Measurements from ENCODE around the gene GPRC5C. TPM values are rescaled to one million over a fixed set of nuclear protein-coding genes. Genes with fewer than 3 reads are reported as not detected.

The GPRC5C gene
- total and polyA plus RNA-seq, 2 of the 13 experiments (the other 11 are each of a cell fraction or from before 2014, with no cell fraction given): 85.6 to 300 TPM

DNA sequence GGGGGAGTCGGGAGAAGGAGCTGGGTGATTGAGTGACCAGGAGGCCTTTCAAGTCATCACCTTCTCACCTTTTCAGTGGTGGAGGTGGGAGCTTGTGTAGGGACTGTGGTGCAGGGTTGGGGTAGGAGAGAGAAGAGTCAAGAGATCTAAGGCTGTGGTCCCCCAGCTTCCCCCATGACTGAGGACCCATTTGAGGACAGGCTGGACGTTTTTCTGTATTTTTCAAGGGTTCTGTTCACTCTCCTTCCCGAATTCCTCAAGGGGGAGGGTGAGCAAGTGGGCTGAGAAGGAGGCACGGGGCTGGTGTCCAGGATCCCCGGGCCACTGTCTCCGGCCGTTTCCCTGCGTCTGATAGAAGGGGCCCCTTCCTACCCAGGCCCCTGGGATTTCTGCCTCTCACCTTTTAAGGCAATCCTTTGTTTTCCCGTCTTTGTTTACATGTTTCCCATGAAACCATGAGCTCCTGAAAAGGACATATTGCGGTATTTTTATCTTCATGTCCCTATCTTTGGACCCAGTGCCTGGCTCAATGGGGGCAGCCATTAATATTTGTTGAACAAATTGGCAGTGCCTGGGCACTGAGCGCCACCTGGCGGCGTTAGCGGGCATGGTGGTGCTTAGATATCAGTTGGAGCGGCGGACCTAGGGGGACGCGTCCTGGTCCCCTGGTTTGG lies 25.4 kb downstream of the GPRC5C start (continued):
- TF ChIP-seq, protein P1, sequence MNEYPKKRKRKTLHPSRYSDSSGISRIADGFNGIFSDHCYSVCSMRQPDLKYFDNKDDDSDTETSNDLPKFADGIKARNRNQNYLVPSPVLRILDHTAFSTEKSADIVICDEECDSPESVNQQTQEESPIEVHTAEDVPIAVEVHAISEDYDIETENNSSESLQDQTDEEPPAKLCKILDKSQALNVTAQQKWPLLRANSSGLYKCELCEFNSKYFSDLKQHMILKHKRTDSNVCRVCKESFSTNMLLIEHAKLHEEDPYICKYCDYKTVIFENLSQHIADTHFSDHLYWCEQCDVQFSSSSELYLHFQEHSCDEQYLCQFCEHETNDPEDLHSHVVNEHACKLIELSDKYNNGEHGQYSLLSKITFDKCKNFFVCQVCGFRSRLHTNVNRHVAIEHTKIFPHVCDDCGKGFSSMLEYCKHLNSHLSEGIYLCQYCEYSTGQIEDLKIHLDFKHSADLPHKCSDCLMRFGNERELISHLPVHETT (CRISPR knock-in tag; conservative IDR thresholded peaks at IDR 0.05): no peak
- TF ChIP-seq CREM (IDR thresholded peaks at IDR 0.05): no peak
- TF ChIP-seq CREM (CRISPR knock-in tag; IDR thresholded peaks at IDR 0.05): no peak
- 0 out of 2 replicates have a peak, but pooled peaks have one; percentile 35 for TF ChIP-seq GATAD1 (CRISPR knock-in tag; IDR thresholded peaks at IDR 0.05)
- TF ChIP-seq ZMYM4 (CRISPR knock-in tag; IDR thresholded peaks at IDR 0.05): 0 out of 2 replicates have a peak, but pooled peaks have one; percentile 26
- TF ChIP-seq, protein P2, sequence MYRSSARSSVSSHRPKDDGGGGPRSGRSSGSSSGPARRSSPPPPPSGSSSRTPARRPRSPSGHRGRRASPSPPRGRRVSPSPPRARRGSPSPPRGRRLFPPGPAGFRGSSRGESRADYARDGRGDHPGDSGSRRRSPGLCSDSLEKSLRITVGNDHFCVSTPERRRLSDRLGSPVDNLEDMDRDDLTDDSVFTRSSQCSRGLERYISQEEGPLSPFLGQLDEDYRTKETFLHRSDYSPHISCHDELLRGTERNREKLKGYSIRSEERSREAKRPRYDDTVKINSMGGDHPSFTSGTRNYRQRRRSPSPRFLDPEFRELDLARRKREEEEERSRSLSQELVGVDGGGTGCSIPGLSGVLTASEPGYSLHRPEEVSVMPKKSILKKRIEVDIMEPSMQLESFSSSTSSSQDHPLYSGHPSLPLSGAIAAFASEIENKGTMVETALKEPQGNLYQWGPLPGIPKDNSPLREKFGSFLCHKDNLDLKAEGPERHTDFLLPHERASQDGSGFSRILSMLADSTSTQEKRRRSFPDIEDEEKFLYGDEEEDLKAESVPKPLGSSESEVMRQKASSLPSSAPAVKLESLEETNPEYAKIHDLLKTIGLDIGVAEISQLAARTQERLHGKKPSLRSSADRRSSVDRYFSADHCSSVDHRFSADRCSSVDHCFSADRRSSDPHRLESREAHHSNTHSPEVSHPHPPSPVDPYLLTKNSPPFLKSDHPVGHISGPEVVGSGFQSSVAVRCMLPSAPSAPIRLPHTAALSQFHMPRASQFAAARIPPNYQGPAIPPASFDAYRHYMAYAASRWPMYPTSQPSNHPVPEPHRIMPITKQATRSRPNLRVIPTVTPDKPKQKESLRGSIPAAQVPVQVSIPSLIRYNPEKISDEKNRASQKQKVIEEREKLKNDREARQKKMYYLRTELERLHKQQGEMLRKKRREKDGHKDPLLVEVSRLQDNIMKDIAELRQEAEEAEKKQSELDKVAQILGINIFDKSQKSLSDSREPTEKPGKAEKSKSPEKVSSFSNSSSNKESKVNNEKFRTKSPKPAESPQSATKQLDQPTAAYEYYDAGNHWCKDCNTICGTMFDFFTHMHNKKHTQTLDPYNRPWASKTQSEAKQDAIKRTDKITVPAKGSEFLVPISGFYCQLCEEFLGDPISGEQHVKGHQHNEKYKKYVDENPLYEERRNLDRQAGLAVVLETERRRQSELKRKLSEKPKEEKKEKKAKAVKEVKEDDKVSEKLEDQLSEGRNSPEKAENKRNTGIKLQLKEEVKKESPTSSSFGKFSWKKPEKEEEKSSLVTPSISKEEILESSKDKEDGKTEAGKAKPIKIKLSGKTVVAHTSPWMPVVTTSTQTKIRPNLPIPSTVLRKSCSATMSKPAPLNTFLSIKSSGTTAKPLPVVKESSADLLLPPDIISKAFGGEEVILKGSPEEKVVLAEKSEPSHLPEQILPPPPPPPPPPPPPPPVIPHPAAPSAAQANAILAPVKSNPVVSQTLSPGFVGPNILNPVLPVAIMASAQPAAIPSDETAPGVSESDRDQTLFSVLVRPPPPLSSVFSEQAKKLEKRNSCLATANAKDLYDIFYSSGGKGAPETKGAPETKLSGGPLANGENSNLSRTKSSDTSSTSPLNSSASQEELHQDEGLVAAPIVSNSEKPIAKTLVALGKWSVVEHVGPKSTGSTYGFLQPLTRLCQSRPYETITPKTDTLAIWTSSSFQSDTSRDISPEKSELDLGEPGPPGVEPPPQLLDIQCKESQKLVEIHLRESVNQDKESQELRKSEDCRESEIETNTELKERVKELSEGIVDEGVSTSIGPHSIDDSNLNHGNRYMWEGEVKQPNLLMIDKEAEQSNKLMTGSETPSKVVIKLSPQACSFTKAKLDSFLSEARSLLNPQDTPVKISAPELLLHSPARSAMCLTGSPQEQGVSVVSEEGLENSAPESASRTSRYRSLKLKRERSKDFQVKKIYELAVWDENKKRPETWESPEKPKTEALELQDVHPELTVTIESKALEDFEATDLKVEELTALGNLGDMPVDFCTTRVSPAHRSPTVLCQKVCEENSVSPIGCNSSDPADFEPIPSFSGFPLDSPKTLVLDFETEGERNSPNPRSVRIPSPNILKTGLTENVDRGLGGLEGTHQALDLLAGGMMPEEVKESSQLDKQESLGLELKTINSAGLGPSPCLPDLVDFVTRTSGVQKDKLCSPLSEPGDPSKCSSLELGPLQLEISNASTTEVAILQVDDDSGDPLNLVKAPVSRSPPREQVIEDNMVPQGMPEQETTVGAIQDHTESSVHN (CRISPR knock-in tag; IDR thresholded peaks at IDR 0.05): no peak
- no peak for TF ChIP-seq TRIM24 (CRISPR knock-in tag; IDR thresholded peaks at IDR 0.05)
- TF ChIP-seq, protein P3, sequence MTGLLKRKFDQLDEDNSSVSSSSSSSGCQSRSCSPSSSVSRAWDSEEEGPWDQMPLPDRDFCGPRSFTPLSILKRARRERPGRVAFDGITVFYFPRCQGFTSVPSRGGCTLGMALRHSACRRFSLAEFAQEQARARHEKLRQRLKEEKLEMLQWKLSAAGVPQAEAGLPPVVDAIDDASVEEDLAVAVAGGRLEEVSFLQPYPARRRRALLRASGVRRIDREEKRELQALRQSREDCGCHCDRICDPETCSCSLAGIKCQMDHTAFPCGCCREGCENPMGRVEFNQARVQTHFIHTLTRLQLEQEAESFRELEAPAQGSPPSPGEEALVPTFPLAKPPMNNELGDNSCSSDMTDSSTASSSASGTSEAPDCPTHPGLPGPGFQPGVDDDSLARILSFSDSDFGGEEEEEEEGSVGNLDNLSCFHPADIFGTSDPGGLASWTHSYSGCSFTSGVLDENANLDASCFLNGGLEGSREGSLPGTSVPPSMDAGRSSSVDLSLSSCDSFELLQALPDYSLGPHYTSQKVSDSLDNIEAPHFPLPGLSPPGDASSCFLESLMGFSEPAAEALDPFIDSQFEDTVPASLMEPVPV (CRISPR knock-in tag; IDR thresholded peaks at IDR 0.05): peak; percentile 65; the same call in 1 of the 2 replicates
- TF ChIP-seq, protein P4, sequence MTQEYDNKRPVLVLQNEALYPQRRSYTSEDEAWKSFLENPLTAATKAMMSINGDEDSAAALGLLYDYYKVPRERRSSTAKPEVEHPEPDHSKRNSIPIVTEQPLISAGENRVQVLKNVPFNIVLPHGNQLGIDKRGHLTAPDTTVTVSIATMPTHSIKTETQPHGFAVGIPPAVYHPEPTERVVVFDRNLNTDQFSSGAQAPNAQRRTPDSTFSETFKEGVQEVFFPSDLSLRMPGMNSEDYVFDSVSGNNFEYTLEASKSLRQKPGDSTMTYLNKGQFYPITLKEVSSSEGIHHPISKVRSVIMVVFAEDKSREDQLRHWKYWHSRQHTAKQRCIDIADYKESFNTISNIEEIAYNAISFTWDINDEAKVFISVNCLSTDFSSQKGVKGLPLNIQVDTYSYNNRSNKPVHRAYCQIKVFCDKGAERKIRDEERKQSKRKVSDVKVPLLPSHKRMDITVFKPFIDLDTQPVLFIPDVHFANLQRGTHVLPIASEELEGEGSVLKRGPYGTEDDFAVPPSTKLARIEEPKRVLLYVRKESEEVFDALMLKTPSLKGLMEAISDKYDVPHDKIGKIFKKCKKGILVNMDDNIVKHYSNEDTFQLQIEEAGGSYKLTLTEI (CRISPR knock-in tag; conservative IDR thresholded peaks at IDR 0.05): no peak
- TF ChIP-seq TBX3 (IDR thresholded peaks at IDR 0.05; ENCODE audit: borderline replicate concordance): no peak
- TF ChIP-seq, protein P5, sequence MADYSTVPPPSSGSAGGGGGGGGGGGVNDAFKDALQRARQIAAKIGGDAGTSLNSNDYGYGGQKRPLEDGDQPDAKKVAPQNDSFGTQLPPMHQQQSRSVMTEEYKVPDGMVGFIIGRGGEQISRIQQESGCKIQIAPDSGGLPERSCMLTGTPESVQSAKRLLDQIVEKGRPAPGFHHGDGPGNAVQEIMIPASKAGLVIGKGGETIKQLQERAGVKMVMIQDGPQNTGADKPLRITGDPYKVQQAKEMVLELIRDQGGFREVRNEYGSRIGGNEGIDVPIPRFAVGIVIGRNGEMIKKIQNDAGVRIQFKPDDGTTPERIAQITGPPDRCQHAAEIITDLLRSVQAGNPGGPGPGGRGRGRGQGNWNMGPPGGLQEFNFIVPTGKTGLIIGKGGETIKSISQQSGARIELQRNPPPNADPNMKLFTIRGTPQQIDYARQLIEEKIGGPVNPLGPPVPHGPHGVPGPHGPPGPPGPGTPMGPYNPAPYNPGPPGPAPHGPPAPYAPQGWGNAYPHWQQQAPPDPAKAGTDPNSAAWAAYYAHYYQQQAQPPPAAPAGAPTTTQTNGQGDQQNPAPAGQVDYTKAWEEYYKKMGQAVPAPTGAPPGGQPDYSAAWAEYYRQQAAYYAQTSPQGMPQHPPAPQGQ (CRISPR knock-in tag; IDR thresholded peaks at IDR 0.05; ENCODE audit: borderline replicate concordance): no peak
- TF ChIP-seq ATAD3A (CRISPR knock-in tag; IDR thresholded peaks at IDR 0.05): no peak
- no peak for TF ChIP-seq PHF5A (CRISPR knock-in tag; IDR thresholded peaks at IDR 0.05; ENCODE audit: low read depth, unreplicated experiment)
- no peak for TF ChIP-seq ZFYVE20 (CRISPR knock-in tag; IDR thresholded peaks at IDR 0.05; ENCODE audit: borderline replicate concordance, low read depth)

Data from HepG2 (cell line).